HG03139 (cell line): ENCODE results near the gene STARD13.
"Not testable (repeated sequence)": the region's sequence is repeated elsewhere in the genome, so short reads cannot be mapped to it uniquely, and the experiment has no call there.

Experiments
- ATAC-seq: cut with Tn5 transposase; IDR thresholded peaks from one replicate; pipeline ENCODE4 v1.9.1; 2021; ENCODE audit not compliant: unreplicated experiment

Gene STARD13

DNA sequence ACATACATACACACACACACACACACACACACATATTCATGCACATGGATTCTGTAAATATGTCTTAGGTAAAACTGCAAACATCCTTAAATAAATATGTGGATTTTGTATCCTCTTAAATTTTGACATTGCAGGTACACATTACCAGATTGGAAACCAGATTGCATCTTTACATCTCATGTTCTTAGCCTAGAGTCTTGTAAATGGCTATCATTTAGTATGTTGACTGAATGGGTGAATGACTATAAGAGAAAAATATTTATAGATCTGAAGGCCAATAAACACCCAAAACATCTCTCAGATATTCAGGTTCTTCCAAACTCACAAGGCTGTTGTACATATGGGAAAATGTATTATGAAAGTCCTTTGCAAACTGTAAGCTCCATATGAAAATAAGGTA, 104.3 kb downstream of the STARD13 start:
- no peak for ATAC-seq

DNA sequence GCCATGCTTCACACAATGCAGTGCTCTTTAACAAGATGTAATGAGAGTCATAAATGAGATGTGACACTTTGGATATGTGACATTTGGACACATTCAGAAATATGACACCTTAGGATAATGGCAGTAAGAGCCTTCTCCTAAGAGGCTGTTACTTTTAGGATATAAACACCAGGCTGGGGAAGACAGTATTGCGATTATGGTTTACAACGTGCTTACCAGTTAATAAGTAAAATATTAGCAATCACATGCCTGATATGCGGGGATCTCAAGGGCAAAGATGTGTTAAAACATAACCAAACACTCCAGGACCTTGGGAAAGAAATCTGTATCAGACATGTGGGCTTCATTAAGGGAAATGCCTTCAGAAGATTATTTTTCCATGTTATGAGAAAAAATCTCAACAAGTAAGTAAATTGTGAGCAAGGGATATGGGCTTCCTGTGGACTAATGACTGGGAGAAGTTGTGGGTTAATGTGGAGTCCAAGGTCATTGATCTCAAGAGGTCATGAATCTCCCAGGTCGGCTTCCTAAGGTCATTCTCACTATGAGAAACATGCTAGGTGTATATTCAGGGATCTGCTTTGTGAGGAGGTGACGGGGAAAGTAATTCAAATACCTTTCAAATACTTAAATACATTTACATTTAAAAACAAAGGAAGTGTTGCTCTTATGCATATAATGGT, 105.3 kb downstream of the STARD13 start:
- no peak for ATAC-seq

DNA sequence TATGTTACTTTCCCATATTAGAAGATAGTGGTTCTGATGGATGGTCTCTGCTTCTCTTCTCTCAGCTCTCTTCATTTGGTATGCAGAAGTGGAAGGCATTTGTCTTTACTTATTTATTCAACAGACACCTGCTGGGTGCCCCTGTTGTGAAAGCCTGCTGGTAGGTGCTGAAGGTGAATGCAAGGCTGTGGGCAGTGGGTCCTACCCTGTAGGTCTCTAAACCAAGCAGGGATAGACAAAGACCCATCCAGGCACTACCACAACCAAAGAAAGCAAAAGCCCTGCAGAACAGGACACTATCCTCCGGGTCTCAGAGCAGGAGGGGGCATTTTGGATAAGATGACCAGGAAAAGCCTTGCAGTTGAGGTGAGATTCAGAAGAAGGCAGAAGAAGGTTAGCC, 106.1 kb downstream of the STARD13 start:
- ATAC-seq: no peak

DNA sequence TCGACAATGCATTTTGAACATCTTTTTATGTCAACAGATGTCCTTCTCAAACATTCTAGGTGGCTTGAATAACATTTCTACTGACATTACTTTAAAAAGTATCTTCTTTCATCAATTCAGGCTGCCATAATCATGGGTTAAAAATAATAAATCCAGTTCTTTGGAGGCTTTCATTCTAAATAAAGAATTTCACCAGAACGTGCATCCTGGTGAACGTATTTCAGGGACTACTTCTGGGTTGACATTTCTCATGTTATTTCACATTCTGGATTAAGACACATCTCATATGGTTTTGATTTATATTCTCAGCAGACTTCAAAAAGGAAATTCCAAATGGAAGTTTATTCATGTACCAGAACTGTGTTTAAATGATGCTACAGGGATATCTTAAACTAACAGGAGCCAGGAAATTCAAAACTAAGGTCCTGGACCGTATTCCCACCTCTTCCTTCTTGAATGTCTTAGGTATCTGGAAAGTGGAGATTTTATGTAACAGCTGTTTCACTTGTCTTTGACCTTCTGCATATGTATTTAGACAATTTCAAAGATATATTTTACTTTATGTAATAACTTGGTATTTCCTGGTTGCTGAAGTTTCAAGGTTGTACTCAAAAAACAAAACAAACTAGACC, 107.2 kb downstream of the STARD13 start:
- no peak for ATAC-seq

DNA sequence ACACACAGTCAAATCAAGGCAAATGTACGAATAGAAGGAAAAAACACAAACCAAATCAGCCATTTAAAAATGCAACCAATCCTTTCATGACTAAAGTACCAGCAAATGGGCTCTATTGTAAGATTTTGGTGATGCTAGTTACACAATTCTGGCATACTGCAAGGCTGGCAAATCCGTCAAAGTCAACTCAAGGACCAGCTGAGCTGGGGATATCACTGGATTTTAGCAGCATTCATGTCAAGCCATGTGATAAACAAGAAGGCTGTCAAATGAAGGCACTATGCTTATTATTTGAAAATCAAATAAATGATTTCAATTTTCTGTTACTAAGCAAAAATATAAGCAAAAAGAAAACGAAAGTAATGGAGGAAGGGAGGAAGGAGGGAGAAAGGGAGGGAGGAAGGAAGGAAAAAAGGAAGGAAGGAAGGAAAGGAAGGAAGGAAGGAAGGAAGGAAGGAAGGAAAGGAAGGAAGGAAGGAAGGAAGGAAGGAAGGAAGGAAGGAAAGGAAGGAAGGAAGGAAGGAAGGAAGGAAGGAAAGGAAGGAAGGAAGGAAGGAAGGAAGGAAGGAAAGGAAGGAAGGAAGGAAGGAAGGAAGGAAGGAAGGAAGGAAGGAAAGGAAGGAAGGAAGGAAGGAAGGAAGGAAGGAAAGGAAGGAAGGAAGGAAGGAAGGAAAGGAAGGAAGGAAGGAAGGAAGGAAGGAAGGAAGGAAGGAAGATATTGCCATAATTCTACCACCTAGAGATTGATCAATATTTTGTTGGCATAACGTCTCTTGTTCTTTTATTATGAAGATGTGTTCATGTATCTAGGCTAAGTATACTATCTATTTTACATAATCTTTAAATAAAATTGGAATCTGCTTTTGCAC, 108.0 kb downstream of the STARD13 start:
- ATAC-seq: not testable (repeated sequence)

DNA sequence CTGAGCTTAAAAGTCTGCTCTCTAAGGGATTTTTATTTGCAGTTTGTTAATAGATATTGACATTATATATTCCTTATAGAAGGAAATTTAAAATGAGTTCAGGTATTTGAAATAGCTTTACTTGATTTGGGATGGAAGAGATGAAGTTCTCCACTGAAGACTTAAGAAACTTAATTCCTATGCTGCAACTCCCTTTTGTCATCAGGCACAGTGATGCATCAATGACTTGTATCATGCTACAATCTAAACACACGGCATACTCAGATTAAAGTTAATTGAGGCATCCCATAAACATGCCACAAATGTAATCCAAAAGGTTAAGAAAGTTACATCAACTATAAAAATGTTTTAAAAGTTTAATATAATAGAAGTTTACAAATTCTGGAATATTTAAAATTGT, 109.0 kb downstream of the STARD13 start:
- ATAC-seq: no peak

DNA sequence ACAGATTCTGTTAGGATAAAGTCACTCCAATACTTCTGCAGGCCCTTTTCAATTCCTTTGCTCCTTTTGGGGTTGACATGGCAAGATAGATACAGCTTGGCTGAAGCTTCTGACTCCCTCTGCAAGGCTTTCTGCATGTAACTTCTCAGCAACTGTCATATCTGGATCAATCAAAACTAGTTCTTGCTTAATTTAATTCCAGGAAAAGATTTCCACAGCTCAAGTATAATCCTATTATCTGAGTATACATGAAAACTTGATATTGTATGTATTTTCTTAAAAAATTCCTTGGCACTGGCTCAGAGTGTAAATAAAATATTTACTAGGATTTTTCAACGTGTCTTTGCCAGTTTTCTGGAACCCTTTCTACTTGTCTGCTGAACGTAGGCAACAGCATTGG, 109.6 kb downstream of the STARD13 start:
- no peak for ATAC-seq

DNA sequence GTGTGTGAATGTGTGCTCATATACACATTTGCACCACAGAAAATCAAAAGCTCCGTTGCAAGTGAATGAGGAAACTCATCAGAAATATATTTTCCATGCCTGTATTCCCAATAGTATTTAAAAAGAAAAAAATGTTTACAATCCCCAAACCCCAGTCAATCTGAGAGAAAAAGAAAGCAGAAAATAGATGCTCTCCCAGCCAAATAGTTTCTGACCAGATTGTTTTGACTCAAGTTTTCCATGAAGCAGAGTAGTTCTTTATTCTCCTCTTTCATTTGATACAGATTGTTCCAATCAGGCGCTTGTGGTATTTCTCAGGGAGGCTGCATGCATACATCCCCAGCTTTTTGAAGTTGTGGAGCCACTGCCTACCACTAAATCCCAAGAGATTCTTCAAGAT, 110.6 kb downstream of the STARD13 start:
- ATAC-seq: no peak

DNA sequence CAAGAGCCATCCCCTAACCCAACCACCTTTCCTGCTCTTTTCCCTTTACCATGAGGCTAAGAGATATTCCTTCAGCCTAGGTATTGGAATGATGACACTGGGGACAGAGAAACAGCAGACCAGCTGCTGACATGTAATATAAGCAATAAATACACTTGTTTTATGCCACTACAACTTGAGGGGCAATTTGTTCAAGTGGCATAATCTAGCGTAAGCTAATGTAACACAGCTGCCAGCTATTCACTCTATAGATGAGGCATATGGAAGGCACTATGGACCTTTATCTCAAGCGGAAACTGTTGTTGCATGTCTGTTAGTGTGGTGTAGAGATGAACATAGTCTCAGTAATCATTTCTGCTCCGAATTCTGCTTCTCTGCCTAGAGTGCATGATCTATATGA, 111.1 kb downstream of the STARD13 start:
- ATAC-seq: no peak

DNA sequence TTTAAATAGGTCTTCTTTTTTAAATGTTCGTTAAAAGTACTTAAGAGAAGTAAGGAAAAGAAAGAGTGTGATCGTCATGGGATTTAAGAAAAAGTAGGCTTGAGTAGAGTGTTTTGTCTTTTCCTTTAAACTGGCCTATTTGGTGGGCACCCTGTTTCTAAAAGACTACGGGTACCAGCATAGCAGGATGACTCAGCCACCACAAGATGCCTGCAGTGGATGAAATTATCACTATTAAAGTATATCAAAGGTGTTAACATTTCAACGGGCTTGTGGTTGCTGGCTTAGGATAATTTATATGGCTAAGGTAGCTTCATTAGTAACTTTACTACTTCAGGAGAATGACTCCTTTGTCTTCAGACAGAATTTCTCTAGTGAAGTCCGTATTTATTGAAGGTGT, 112.6 kb downstream of the STARD13 start:
- no peak for ATAC-seq

DNA sequence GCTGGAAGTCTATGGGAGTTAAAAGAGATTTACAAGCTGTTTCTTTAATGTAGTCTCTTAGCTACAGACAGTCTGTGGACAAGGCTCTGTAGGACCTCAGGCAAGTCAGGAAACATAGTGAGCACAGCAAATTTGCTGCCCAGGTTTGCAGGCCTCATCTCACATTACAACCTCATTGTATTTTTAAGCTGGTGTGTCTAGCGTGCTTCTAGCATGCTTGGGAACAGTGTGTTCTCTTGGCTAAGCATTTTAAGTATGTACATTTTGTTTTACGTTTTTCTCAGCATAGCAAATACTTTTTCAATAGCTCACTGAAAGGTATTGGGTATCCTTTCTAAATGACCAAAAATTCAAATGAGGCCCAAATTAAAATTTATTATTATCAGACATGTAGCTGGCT, 113.2 kb downstream of the STARD13 start:
- ATAC-seq: no peak

DNA sequence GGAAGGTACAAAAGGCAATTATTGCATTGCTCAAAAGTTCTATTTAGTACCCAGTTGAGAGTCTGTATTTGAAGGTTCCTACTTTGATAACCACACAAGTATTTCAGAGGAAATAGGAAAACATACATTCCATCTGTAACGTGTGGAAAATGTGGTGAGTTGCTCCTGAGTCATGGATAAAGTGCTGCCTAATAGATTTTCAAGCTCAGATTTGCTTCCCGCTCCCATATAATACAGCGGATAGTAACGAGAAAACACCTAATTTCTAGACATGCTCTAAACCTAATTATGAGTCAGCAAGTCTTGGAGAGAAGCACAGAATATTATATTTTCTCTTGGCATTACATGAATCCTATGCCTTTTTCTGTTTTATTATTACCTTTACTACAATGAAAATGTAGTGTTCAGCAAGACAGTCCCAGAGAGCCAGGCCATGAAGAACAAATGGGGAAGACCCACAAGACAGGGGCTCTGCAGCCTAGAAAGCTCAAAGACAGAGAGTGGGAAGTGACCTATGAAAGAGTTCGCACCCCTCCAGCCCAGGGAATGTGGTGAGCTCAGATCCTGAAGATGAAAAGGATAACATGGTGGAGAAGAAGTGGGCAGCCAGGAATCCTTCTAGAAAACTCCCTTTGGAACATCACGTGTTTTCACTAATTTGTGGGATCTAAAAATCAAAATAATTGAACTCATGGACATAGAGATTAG, 116.1 kb downstream of the STARD13 start:
- ATAC-seq: no peak

DNA sequence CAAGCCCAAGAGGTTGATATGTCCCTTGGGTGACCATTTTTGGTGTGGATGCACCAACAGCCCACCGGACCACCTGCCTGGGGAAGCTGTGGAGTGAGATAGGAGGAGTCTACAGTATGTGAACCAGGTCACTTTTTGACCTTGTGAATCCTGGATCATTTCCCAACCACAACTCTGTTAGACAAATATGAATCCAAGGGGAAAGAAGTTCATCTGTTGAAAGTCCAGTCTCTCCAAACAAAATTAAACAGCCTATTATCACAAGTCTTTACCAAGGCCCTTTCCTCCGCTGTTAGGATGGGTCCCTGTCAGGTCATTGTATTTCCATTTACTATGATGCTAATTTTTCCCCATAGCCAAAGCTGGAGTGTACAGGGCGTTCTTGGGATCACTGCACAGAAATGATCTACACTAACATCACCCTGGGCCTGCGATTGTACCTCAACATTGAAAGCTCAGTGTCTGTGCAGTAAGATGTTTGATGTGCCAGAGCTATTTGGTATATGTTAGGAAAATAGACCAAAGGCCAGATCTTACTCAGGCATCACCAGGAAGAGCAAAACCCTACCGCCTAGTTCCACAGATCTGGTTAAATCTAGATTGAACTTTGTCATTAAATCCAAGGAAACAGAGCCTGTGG, 117.1 kb downstream of the STARD13 start:
- no peak for ATAC-seq

DNA sequence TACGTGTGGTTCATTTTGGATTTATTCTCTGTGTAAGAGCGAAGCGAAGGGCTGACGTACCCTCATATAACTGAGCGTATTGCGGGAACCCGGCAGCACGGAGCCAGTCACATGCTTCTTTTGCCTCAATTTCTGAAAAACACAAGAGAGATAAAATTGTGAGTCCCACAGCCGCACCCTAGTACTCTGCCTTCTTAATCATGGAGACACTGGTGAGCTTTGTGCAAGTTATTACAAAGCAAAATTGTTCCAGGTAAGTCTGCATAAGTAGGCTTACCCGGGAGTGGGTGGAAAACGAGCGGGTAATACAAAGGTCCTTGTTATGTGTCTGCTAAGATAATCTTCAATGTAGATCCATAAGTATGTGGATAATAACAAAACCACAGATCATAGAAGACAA, 118.1 kb downstream of the STARD13 start:
- ATAC-seq: no peak

DNA sequence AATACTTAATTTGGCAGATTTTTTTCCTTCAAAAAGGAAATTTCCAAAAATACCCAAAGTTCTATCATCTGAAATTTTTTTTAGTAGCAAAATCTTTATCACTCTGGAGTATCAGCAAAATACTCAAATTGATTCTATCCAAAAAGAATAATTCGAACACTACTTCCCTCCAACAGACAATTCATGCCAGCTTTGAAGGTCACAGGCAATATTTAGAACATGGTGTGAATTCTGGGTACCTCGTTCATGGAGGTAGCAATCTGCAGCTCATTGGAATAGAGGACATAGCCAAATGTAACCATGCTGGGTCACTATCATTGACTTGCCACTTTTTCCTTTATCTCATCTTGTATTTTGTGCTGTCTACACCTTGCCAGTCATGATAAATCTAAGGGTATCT, 119.8 kb downstream of the STARD13 start:
- ATAC-seq: no peak

DNA sequence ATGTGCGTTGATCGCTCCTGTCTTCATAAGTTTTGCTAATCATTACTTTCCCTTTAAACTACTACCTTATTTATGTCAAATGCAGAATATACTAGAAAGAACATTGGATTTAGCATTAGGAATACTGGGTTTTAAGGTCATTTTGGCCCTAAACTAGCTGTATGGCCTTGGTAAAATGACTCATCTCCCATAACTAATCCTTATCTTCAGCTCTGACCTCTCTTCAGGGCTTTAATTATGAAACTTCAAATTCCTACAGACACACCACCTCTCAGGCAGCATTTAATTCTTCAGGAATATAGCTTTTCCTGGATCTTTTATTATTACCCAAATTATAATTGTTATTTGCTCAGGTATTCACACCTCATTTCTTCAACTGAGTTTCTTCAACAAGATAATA, 121.2 kb downstream of the STARD13 start:
- ATAC-seq: no peak

DNA sequence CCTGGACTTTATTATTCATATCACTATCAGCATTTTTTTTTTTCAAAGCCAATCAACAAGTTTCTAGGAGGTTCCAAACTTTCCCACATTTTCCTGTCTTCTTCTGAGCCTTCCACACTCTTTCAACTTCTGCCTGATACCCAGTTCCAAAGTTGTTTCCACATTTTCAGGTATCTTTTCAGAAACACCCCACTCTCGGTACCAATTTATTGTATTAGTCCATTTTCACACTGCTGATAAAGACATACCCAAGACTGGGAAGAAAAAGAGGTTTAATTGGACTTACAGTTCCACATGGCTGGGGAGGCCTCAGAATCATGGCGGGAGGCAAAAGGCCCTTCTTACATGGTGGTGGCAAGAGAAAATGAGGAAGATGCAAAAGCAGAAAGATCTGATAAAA, 122.8 kb downstream of the STARD13 start:
- not testable (repeated sequence) for ATAC-seq

DNA sequence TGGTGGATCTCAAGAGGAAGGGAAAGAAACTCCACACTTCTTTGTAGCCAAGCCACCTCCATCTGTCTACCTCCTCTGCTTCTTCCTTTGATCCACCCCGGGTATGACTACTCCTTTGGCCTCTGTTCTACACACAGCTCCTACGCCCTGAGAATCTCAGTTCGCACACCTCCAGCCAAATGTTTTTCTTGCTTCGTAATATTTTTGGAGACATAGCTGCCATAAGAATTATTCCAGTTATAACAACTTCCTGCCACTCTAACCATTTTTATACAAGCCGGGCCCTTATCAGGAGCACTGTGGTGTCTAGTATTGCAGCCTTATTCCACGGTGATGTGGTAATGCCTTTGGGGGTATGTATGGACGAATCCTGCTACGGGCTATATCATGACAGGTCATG, 126.7 kb downstream of the STARD13 start:
- no peak for ATAC-seq

DNA sequence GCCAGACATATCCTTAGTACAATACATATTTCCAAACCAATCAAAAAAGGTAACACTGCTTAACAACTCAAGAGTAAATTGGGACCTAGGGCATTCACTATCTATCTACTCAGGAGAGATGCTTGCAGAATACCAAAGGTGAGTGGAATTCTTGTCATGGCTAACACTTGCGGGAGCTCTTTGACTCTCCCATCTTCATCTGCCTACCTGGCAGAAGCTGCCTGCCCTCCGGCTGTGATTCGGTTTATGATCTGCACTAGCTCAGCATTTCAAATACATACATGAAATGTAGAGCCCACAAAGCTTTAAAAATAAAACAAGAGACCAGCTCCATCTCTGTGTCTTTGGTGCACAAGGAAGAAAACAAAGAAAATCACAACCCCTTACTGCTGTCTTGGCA, 127.3 kb downstream of the STARD13 start:
- no peak for ATAC-seq

DNA sequence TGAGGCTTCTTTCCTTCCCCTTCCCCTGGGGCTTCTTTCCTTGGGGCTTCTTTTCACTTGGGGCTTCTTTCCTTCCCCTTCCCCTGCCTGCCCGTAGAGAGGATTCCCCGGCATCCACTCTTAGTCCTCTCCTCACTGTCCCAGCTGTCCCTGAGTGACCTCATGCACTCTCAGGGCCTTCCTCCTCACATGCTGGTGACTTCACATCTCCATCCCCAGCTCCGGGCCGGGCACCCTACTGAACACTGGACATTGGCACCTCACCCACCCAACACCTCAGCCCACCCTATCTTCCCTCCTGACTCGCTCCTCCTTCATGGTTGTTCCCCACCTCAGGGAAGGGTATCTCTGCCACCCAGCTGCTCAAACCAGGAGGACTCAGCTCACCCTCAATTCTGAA, 130.6 kb downstream of the STARD13 start:
- no peak for ATAC-seq
